GM18861 (cell line): ENCODE data around the gene PDLIM7.
"Not testable (repeated sequence)": the region's sequence is repeated elsewhere in the genome, so short reads cannot be mapped to it uniquely, and the experiment has no call there.

Experiments used
- ATAC-seq: cut with Tn5 transposase; IDR thresholded peaks from one replicate; pipeline ENCODE4 v1.9.1; 2021; ENCODE audit not compliant: unreplicated experiment

Gene PDLIM7, protein sequence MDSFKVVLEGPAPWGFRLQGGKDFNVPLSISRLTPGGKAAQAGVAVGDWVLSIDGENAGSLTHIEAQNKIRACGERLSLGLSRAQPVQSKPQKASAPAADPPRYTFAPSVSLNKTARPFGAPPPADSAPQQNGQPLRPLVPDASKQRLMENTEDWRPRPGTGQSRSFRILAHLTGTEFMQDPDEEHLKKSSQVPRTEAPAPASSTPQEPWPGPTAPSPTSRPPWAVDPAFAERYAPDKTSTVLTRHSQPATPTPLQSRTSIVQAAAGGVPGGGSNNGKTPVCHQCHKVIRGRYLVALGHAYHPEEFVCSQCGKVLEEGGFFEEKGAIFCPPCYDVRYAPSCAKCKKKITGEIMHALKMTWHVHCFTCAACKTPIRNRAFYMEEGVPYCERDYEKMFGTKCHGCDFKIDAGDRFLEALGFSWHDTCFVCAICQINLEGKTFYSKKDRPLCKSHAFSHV

GRCh38 chr5:177497292-177498012 is at the start of gene PDLIM7:
Gene PDLIM7 (minus strand): TSS chr5:177497604. CDS start chr5:177496512, 1,092 bp downstream.
- peak; percentile 53 for ATAC-seq

- no peak for ATAC-seq
These were observed 48.9 kb upstream of the PDLIM7 start for GRCh38 chr5:177546258-177546741.

DNA sequence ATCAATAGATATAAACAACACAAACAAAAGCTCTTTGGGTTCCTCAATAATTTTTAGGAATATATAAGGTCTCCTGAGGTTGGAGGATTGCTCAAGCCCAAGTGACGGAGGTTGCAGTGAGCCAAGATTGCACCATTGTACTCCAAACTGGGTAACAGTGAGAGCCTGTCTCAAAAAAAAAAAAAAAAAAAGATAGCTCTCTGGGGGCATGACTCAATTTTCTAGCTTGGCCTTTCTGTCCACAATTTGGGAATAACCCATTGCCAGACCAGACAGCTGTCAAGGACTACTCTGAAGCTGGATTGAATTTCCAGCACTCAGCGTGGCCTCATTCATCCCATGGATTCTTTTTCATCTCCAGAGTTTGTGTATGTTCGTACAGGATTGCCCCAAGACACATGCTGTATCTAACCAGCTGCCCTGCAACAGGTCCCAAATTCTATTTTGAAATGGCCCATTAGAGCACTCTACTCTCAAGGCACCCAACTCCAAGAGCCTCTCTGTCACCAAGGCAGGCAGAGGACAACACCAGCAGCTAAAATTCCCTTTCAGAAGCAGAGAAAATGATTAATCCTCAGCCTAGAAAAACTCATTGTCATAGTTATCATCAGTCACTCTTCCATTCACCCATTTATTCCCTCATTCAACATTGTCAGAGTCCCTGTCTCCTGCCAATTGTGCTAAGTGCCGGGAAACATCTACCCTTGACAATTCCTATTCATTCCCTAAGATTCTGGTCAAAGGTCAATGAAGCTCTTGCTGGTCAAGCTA is 48.3 kb upstream of the PDLIM7 start:
- no peak for ATAC-seq

DNA sequence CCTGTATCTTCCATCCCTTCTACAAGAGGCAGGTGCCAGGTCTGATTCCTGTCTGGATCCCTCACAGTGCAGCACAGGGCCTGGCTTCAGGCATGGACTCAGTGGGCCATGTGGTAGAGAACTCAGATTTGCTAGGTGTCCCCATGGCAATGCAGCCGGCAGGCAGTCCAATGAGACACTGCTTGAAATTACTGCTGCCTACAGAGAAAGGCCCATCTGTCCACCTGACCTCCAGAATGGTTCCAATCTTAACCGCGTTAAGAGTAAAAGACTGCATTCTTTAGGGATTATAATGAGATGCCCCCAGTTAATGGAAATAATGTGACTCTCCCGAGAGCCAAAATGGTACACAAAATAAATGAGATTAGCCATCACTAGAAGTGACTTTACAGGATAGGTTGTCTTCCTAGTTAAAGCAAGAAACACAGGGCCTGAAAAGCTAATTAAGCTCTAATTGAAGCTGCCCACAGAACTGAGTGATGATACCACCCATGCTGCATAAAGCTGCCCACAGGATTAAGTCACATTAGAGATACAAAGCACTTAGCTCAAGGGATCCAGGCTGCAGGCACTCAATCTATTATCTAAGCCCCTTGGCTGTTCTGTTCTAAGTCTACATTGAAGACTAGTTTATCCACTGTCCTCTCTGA is 45.5 kb upstream of the PDLIM7 start:
- ATAC-seq = no peak

DNA sequence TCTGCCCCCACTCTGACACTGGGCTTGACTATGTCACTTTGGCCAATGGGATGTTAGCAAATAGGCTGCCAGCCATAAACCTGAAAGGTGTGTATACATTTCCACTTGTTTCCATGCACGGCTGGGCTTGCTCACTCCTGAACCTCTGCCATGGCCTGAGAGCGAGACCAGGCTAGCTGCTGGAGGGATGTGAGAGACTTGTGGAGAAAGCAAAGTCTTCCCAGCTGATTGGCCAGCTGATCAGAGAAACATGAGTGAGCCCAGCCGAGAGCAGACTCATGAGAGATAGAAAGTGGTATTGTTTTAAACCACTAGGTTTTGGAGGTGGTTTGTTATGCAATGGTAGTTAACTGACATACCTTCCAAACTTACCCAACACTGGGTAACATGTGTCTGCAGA is 43.0 kb upstream of the PDLIM7 start:
- no peak for ATAC-seq

DNA sequence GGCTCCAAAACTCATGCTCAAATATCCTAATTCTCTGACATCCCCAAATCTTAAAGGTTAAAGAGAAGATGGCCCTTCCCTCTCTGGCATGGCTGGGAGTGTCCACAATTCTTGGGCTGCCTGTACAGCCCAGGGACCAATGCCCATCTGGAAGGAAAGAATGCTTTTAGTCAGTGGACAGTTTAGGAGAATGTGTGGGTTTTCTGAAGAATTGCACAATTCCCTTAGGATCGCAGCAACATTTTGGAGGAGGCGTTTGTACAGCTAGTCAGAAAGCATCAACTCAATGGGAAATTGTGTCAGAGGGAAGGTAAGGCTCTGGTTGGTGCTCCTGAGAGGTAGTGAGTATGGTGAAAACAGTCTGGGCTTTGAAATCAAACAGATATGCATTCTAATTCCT is 42.0 kb upstream of the PDLIM7 start:
- ATAC-seq = no peak

DNA sequence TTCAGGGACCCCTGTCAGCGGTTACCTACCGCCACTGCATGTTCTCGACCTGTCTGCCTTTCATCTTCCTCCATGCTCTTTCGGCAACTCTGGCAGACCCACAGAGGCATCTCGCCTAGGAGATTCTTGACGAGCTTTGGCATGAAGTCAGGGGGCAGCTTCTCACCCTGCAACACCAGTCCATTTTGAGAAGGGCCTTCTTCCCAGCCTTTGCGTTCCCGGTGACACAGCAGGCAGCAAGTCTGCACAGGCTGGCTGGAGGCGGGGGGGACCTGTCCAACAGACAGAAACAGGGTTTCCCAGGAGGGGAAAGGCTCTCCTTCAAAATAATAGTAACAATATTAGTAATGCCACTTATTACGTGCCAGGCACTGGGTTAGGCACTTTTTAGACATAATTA is 41.5 kb upstream of the PDLIM7 start:
- no peak for ATAC-seq

- no peak for ATAC-seq
These were observed 40.3 kb upstream of the PDLIM7 start for GRCh38 chr5:177537389-177538361.

DNA sequence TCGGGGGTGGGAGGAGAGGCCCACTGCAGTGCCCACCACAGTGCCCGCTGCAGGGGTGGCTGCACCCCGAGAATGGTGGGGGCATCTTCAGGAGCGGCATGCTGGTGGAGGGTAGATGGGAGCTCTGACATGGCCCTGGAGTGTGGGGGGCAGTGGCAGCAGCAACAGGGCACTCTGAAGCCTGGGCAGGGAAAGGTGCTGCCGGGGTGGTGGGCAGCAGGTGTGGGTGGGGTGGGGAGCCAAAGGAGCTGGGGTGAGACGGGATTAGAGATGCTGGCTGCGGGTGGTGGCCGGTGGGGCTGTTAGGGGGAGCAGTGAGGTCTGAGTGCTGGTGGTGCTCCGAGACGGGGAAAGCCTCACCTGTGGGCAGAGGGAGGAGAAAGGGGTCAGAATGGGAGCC is 39.0 kb upstream of the PDLIM7 start:
- ATAC-seq = no peak

DNA sequence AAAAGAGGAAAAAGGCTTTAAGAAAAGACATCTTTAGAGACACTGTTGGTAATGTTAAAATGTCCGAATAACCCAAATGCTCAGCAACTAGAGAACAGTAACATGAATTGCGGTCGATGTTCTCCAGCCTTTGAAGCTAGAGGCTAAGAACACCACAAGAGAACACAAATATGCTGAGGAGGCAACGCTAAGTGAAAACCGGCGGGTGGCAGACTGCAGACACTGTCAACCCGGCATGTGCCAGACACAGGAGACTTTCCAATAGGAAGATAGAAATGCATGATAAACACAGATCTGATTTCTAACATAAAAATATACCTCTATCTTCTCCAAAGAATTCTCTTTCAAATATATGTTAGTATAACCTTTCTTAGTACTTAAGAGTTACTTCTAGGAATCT is 37.7 kb upstream of the PDLIM7 start:
- no peak for ATAC-seq

DNA sequence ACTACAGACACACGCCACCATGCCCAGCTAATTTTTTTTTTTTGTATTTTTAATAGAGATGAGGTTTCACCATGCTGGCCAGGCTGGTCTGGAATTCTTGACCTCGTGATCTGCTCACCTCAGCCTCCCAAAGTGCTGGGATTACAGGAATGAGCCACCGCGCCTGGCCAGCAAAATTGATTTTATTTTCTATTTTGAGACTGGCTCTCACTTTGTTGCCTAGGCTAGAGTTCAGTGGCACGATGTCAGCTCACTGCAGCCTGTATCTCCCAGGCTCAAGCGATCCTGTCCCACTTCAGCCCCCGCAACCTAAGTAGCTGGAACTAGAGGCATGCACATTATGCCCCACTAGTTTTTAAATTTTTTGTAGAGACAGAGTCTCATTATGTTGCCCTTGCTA is 37.0 kb upstream of the PDLIM7 start:
- not testable (repeated sequence) for ATAC-seq

DNA sequence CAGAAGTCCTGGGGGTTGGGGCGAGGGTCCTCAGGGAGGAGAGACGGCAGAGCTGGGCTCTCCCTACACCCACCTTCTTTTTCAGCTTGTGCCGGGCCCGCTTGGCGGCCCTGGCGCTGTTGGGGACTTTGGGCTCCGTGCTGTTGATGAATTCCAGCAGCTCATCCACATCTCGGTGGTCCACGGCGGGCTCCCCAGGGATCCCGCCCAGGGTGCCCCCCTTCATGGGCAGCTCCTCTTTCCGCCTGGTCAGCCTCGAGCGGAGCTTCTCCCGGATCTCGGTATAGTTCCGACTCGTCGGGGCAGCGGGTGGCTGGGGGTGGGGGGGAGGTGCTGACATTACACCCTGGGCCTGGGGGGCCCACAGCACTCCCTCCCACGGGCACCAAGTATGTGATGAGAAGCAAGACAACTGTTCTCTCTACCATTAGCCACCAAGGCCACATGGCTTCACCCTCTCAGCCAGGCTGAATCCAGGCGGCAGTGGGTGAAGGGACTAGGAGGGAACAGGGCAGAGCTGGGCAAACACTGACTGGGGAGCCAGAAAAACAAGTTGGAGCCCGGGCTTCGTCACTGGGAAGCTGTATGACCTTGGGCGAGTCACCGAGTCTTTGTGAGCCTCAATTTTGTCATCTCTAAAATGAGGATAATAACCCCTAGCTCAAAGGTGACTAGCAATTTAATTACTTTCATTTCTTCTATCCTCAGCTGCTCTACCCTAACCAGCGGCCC is 34.0 kb upstream of the PDLIM7 start:
- no peak for ATAC-seq

GRCh38 chr5:177530638-177531037 is 33.2 kb upstream of the PDLIM7 start:
- no peak for ATAC-seq

- ATAC-seq = no peak
These were observed 32.1 kb upstream of the PDLIM7 start for GRCh38 chr5:177529247-177530203.

DNA sequence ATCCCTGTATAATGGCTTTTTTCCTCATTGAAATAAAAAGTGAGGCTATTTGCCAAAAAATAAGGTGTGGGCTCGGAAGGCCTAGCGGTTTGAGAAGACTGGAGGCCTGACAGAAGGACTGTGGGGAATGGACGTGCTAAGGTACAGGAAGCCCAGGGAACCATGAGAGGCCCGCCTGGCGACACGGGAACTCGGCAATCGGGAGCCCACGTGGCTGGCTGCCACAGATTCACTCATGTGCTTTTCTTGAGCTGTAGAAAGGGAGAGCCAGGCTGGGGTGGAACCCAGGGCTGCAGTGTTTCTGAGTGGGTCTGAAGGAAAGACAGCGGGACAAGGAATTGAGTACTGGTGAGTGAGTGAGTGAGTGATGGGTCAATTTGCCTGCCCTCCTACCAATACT is 31.2 kb upstream of the PDLIM7 start:
- no peak for ATAC-seq

- no peak for ATAC-seq
These were observed 30.2 kb upstream of the PDLIM7 start for GRCh38 chr5:177527595-177527994.

GRCh38 chr5:177526791-177527190 is 29.4 kb upstream of the PDLIM7 start:
- ATAC-seq = no peak

DNA sequence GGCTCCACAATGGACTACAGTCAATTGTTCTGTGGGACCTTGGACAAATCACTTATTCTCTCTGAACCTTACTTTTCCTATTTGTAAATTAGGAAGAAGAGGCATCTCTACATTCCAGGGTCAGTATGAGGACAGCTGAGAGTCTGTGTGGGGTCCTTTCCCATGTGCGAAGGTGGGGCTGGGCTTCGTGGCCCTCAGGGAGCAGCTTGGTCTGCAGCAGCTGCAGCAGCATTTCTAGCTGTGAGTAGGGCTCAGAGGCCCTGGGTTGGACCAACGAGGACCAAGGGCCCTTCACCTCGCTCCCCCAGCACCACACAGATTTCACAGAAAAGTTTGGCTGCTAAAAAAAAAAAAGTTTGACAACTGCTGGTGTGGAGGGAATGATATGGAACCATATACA is 28.8 kb upstream of the PDLIM7 start:
- no peak for ATAC-seq
